Measurements from ENCODE around the gene MAFG. TPM values are rescaled to one million over a fixed set of nuclear protein-coding genes. Genes with fewer than 3 reads are reported as not detected.

The MAFG gene
- total and polyA plus RNA-seq, 9 of the 15 experiments (the other 6 are each of a cell fraction or from before 2014, with no cell fraction given), result 1.1 to 58.1 (median 24.9) TPM

- no peak for TF ChIP-seq ZNF398 (CRISPR knock-in tag; IDR thresholded peaks at IDR 0.05)
- TF ChIP-seq DIDO1 (tag; IDR thresholded peaks at IDR 0.05; ENCODE audit: low read depth), result no peak
- no peak for TF ChIP-seq KAT8 (IDR thresholded peaks at IDR 0.05; ENCODE audit: low read depth)
- TF ChIP-seq HLTF (IDR thresholded peaks at IDR 0.05), result no peak
- TF ChIP-seq HNRNPL (IDR thresholded peaks at IDR 0.05; ENCODE audit: low read depth, low read length), result no peak
- TF ChIP-seq FOXA1 (IDR thresholded peaks at IDR 0.05; ENCODE audit: borderline replicate concordance), result no peak
- TF ChIP-seq PHF20 (IDR thresholded peaks at IDR 0.05; ENCODE audit: partially characterized antibody), result no peak
- 0 out of 2 replicates have a peak, but pooled peaks have one; percentile 23 for TF ChIP-seq ZBTB9 (CRISPR knock-in tag; IDR thresholded peaks at IDR 0.05)
- TF ChIP-seq ELF4 (CRISPR knock-in tag; IDR thresholded peaks at IDR 0.05), result no peak
- no peak for TF ChIP-seq CGGBP1 (CRISPR knock-in tag; IDR thresholded peaks at IDR 0.05)
- TF ChIP-seq ETS1 (conservative IDR thresholded peaks at IDR 0.05; ENCODE audit: control insufficient read depth, low read depth, low read length), result no peak
- no peak for TF ChIP-seq GATAD2B (IDR thresholded peaks at IDR 0.05; ENCODE audit: borderline replicate concordance)
- 0 out of 2 replicates have a peak, but pooled peaks have one; percentile 25 for TF ChIP-seq ZBTB2 (IDR thresholded peaks at IDR 0.05)
- no peak for TF ChIP-seq GABPB1 (CRISPR knock-in tag; IDR thresholded peaks at IDR 0.05)
- no peak for TF ChIP-seq GTF2F1 (IDR thresholded peaks at IDR 0.05; ENCODE audit: low read depth, low read length)
- TF ChIP-seq ATF6 (CRISPR knock-in tag; IDR thresholded peaks at IDR 0.05), result no peak
- TF ChIP-seq ZNF639 (CRISPR knock-in tag; conservative IDR thresholded peaks at IDR 0.05 in 1 of 2, IDR thresholded peaks at IDR 0.05 in 1 of 2), result no peak
These were observed 49.0 kb upstream of the MAFG start (continued) for GRCh38 chr17:81976332-81977210.
